Upper lobe of left lung (tissue), 4 donors: ENCODE data around the gene DDX1.

Experiments used
- EP300 ChIP-seq, 4 donors: sonication (generic); formaldehyde crosslinking; IDR thresholded peaks; one replicate each; pipeline ENCODE4 v1.5.1; 2017; ENCODE audit warnings: antibody characterized with exemption in 4 of 4, control low read depth in 2 of 4
- POLR2A ChIP-seq, 4 donors: fragments of 450-650 bp; IDR thresholded peaks; one replicate each; pipeline ENCODE4 v1.5.1; 2016 to 2017; ENCODE audit warnings: antibody characterized with exemption in 4 of 4, mild to moderate bottlenecking in 2 of 4
- POLR2AphosphoS5 ChIP-seq, 2 donors: sonication (generic); formaldehyde crosslinking; IDR thresholded peaks; one replicate each; pipeline ENCODE4 v1.5.1; 2017; ENCODE audit warnings: antibody characterized with exemption in 2 of 2
- TF ChIP-seq, protein P1 (sequence below), 6 experiments: fragments of 450-650 bp in 4 of 6; fragments of 200-600 bp in 2 of 6; sonication (generic) in 2 of 6; IDR thresholded peaks; one replicate each; pipeline ENCODE4 v1.5.1; 2016 to 2019; ENCODE audit warnings: antibody characterized with exemption in 6 of 6

DNA sequence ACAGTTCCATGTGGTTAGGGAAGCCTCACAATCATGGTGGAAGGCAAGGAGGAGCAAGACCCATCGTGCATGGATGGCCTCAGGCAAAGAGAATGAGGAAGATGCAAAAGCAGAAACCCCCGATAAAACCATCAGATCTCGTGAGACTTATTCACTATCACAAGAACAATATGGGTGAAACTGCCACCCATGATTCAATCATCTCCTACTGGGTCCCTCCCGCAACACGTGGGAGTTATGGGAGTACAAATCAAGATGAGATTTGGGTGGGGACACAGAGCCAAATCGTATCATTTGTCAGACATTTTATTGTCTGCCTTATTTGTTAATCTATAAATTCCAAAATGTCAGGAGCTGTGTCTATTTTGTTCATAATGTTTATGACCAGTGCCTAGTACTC is 48.1 kb upstream of the DDX1 start:
- TF ChIP-seq POLR2A (IDR thresholded peaks at IDR 0.05) (no peak), POLR2AphosphoS5 (IDR thresholded peaks at IDR 0.05) (no peak), EP300 (IDR thresholded peaks at IDR 0.05) (no peak)
- TF ChIP-seq, protein P1, sequence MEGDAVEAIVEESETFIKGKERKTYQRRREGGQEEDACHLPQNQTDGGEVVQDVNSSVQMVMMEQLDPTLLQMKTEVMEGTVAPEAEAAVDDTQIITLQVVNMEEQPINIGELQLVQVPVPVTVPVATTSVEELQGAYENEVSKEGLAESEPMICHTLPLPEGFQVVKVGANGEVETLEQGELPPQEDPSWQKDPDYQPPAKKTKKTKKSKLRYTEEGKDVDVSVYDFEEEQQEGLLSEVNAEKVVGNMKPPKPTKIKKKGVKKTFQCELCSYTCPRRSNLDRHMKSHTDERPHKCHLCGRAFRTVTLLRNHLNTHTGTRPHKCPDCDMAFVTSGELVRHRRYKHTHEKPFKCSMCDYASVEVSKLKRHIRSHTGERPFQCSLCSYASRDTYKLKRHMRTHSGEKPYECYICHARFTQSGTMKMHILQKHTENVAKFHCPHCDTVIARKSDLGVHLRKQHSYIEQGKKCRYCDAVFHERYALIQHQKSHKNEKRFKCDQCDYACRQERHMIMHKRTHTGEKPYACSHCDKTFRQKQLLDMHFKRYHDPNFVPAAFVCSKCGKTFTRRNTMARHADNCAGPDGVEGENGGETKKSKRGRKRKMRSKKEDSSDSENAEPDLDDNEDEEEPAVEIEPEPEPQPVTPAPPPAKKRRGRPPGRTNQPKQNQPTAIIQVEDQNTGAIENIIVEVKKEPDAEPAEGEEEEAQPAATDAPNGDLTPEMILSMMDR (IDR thresholded peaks at IDR 0.05) = no peak
